Inferior parietal cortex (tissue), 1 donor: Measurements from ENCODE around the gene C22orf39.
A peak's percentile ranks its signal among the peaks of the same experiment; 100 is the strongest.

Experiments
- DNase-seq: peaks from one replicate; pipeline ENCODE4 v3.0.0-alpha.2; 2016; ENCODE audit errors: extremely low spot score

C22orf39 gene

DNA sequence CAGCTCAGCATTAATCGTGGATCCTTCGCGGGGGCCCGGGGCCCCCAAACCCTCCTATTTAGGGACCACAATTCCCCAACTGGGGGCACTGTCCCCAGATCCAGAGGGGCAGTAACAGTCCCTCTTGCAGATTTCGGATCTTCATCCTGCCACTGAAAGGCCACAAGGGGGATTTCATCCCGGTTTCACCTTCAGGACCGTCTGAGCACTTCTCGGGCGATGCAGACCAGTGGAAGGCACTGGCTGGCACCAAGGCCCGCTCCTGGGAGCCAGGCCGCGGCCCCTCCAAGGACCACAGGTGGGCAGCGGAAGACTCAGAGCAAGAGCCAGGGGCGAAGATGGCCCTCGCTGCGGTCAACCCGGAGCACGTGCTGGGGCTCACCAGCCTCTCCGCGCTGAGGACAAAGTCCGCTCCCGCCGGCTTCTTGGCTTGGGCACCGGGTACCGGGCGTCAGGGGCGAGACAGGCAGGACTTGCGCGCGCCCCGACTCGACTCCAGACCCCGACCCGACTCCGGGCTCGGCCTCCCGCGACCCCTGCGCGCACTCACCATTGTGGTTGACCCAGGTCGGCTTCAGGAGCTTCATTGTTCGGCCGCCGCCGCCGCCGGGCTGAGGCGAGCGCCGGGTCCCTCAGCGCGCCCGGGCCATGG is 16.5 kb downstream of the C22orf39 start:
- DNase-seq: no peak

DNA sequence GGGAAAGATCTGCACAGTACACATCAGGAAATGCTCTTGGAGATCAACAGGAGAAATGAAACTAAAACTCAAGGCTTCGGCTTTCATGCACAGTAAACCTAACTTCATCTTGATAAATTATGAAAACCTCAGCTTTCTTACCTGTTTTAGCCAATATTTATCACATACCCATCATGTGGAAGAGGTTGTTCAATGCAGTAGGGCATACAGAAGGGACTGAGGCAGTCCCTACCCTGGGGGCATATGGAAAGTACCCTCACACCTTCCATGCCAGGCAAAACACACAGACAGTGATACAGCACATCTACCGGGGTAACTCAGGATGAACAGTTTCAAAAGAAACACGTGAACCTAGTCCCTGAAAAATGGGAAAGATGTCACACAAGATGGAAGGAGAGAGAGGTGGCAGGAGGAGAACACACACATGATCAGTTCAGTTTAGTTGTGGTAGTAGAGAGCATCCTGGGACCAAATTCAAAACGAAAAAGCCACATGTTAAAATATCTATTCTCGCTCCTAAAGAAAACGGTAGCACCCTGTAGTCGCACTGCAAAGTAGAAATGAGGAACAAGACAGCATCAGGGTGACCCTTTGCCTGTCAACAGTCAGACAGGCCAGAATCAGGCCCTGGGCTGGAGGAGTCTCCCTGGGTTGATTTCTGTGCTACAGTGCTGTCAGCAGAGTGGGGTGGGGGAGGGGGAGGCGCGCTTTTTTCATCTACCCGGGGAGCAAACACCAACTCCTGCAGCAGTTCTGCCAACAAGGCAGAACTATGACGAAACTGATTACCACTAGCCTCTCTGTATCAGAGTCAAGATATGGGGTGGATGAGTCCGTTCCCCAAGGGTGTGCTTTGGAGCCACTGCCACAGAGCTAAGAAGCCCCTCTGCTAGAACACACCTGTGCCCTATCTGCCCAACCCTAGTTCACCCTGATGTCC is 17.3 kb downstream of the C22orf39 start:
- DNase-seq: no peak

DNA sequence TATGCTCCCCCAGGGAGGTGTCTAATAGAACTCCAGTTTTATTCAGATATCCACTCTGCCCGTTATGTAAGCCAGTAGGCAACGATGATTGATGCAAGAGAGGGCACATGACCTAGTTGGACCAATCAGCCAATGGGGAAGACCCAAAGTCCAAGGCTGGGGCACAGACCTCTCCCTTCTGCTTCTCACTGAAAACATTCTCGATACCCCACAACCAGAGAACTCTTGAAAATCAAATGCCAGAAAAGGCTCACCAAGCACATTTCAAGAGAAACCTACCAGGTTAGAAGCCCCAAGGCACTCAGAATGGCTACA is 23.4 kb downstream of the C22orf39 start:
- DNase-seq: no peak

DNA sequence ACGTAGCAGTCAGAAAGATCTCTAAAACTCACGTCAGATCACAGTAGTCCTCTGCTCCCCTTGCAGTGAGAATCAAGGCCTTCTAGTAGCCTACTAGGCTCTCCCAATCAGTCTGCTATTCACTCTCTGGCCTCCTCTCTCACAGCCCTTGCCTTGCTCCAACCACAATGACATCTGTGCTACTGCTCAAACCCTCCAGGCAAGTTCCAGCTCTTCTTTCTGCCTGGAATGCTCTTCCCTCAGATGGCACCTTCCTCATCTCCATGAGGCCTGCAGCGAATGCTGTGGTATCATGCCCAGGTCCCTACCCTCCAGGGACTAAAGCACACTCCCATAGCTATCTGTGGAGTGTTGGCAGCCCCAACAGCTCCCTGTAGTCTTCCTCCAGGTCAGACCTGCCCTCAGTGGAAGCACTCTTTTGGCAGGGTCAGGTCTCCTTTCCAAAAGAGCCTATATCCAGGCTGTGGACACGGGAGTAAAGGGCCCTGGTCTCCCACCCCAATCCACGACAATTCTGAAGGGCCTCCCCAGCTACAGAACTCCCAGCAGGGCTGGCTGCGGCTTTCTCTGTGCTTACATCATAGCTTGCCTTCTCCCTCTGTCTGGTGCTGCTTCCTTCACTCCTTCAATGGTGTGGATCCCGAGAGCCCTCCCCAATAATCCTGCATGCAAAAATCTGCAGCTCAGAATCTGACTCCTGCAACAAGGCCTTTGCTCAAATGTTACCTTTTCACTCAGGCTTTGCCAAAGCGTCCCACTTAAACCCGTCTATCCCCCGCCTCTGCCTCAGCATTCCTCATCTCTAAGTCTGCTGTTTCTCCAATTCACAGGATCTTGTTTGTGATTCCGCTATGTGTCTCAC is 24.8 kb downstream of the C22orf39 start:
- no peak for DNase-seq

DNA sequence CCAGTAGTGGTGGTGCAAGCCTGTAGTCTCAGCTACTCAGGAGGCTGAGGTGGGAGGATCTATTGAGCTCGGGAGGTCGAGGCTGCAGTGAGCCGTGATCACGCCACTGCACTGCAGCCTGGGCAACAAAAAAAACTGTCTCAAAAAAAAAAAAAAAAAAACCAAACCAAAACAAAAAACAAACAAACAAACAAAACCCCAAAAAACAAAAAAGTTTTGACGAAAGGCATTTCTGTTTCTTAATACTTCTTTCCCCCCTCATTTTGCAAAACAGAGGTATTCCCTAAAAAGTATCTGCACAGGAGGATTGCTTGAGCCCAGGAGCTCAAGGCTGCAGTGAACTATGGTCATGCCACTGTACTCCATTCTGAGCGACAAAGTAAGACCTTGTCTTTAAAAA is 27.2 kb downstream of the C22orf39 start:
- DNase-seq: no peak

DNA sequence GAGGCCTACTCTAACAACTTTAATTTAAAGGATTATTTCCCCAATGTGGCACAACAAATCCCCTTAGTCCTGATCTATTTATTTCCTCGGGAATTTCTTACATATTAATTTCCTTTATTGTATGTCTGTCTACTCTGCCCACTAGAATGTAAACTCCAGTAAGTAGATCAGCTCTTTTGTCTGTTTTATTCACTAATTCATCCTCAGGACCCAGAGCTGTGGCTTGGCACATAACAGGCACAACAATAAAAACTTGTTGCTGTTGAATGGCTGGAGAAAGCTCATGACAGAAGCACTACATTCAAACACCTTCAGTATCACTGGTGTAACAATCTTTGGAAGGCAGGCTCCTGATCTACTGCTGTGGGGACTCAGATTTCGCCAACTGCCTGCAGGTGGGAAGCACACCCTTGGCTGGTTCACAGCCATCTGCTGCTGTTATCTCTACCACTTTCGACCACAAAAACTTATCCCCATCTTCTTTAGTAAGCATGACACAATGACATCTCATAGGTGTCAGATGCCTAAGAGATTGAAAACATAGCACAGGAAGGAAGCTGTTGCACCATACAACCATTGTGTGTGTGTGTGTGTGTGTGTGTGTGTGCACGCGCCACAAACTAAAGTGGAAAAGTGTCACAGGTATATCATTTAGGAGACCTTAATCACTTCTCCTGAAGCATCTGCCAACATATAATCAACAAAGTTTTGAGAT is 27.9 kb downstream of the C22orf39 start:
- DNase-seq: peak; percentile 30

DNA sequence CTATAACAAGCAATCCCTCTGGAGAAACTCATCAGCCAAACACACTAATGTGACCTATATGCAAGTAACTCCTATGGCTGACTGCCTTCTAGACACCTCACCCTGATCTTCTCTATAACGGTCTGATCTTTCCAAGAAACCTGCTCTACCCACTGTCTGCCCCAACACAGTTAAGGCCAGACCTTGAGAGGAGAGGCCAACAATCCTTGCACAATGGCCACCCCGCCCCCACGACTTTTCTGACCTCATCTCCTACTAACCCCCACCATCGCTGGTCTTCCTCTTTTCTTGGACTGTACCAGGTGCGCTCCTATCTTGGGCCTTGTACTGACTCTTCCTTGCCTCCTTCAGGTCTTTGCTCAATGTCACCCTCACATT is 28.4 kb downstream of the C22orf39 start:
- peak; percentile 59 for DNase-seq

DNA sequence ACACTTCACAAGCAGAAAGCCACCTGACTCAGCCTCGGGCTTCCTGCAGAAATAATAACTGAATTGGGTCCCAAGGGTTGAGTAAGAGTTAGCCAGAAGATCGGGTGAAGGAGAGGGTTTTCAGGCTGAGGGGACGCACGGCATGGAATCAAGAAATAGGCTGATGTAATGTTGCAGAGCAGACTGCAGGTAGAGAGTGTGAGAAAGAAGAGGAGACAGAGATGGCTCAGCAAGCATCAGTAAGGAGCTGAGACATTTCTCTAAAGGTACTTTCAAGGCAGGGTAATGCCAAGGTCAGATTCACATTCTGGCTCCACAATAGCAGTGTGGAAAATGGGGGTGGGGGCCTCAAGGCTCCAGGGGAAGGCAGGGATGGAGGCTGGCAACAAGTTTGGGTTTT is 34.6 kb downstream of the C22orf39 start:
- DNase-seq: no peak

DNA sequence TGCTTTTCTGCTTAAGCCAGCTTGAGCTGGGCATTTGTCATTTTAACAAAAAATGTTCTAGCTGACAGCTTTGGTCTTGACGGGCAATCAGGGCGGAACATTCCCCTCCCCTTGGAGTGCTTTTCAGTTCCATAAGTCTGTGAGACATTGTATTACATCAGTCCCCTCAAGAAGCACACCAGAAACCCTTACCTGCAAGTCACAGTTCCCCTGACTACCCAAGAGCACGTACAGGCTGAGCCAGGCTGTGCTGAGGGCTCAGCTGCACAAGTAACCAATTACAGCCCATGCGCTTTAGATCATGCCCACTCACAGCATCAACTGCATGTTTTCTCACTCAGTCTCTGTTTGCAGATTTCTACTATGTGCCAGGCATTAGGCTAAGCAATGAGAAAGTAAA is 35.0 kb downstream of the C22orf39 start:
- no peak for DNase-seq

DNA sequence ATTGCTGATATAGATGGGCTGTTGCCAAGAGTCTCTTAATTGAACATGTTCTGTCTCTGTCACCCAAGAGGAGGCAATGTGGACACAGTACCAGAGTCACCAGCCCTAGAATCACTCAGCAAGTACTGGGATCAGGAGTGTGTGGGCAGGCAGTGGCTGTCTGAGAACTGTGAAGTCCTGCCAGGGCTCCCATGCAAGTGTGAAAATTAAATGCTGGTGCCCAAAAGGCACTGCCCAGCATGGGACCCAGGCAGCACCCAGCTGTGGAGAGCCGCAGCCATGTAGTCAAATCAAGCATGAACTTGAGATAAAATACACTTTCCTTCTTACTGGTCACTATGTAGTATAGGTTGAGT is 35.8 kb downstream of the C22orf39 start:
- no peak for DNase-seq

DNA sequence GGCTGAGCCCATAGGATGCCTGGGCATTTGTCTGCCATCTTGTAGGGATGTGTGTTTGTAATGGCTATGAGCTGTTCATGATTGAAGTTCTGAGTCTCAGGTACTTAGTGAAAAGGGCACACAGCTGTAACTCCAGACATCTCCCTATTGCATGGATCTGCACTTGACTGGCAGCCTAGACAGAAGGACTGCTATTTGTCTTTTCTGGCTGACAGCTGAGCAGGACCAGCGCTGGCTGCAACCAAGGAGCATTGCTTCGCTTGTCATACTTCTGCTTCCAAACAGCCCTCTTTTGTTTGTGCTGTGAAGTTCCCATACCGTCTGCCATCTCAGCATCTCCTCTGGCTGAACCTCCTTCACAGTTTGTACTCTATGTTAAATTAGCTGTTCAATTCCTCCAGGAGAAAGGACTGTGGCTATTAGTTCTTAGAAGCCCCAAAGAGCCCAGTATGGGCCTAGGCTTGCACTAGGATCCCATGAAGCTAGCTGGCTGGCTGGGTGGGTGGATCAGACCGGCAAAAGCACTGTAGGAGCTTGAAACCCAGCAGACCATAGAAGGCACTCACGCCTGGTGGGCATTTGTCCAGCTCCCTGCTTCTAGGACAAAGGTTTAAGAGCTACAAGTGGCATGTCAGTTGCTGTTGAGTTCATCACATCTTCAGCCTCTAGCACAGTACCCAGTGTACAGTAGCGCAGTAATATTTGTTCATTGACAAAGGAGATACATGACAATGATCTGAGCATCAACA is 36.4 kb downstream of the C22orf39 start:
- DNase-seq: no peak

DNA sequence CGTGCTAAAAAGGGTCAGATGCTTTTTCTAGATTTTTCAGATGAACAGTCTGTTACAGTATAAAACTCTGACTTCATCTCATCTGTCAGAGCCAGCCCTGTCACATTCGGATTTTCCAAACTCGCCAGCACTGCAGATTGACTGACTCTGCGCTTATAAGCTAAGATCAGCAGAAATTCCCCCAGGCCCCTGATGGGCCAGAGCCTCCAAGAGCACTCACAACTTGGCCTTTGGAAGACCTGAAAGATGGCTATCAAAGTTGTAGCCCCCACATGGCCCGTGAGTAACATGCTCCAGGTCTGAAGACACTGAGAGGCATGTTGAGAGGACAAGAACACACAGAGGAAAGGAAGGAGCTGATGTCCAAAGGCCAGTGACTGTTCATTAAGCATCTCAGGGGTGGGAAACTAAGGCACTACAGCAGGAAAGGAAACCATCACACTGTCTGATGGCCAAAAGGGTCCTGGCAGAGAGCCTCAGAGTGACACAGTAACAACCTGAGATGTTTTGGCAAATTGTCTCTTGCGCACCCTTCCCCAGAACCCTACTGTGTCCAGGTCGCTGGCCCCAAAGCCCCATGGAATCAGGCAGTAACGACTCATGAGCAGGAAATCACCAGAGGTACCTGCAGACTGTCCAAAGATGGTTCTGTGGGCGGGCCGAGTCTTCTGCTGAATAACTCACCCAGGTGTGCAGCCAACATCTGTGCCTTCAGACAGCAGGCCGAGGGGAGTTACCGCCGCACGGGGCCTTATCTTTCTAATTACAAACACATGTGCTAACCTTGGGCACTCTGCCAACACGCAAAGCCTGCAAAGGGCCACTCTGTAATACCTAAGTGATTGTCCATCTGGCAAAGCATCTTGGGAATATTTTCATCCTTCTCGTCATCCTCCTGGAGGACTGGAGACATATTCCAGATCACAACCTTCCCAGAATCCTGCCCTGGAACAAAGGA is 39.6 kb downstream of the C22orf39 start:
- no peak for DNase-seq

DNA sequence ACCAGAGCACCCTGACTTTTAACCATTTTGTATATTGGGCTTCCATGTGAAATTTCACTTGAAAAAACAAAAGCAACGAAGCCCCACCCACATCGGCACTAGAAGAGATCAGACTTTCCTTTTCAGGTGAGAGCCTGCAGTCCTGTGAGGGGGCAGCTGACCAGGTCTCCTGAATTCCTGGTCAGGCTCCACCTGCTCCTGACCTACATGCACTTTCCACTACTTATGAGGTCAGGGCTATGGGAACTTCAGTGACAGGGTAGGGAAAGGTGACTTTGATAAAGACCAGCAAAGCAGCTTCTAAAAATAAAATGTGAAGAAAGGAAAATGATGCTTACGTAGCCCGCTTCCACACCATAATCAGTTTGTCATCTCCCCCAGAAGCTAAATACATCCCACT is 40.7 kb downstream of the C22orf39 start:
- DNase-seq: no peak

DNA sequence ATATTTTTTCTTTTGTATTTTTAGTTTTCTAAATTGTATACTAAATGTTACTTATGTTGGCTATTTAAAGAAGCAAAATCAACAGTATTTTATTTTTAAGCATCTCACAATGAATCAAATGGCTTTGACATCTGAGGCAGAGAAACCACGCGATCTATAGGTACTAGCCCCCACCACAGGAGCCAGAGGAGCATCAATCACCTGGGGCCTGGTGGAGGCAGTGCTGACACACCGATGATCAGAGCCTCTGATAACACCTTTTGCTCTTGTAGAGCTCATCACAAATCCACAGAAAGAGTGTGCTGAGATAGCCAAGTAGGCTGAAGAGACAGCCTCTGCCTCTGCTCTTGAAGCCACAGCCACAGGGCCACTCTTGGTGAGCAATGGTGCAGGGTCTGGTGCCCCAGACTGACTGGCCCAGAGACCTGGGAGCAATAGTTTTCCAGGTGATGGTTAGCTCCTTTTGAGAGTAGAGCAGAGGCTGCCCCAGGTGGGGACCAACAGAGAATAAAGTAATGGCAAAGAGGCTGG is 41.2 kb downstream of the C22orf39 start:
- no peak for DNase-seq

DNA sequence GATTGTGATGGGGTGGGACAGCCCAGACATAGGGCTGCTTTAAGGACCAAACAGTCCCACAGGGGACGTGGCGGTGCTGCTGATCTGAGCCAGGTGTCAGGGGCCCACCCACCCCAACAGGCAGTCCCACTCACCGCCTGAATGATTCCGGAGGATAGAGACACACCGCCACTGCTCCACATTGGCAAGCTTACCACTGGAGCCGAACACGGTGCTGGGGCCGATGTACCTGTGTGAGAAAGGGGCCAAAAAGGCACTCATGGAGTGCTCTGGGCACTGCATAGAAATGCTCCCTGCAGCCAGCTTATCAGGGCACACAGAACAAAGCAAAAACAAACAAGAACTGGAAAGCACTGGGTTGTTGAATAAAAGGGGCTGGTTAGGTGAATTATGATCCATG is 41.9 kb downstream of the C22orf39 start:
- no peak for DNase-seq

DNA sequence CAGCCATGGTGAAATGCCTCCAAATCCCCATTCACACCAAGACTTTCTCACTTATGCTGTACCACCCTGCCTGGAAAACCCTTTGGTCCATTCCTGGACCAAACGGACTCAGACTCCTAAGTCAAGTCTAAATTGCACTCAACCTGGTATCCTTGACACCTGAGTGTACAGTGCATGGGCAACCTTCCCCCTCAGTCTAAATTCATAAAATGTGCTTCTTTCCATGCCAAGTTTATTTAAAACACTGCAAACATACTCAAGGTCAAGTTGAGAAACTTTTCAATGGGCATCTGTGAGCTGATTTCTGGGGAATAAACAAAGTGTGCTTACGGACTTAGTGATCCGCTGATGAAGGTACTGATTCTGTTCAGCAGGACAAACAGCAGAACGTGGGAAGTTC is 42.4 kb downstream of the C22orf39 start:
- no peak for DNase-seq

DNA sequence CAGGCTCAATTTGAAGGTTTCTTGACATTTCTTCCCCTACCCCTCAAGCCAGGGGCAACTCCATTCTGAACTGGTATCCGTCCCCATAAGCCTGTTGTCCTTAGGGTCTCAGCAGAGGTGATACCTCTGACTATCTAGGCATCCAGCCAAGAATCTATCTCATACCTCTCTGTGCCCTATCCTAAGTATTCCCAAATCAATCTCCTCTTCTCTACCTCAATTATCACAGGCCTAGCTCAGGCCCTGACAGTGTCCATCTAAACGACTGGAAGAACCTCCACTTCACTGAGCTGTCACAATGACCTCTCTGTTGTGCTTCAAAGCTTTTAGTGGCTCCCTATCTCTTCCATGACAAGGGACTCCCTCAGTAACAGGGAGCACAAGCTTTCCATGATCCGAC is 42.8 kb downstream of the C22orf39 start:
- DNase-seq: no peak

DNA sequence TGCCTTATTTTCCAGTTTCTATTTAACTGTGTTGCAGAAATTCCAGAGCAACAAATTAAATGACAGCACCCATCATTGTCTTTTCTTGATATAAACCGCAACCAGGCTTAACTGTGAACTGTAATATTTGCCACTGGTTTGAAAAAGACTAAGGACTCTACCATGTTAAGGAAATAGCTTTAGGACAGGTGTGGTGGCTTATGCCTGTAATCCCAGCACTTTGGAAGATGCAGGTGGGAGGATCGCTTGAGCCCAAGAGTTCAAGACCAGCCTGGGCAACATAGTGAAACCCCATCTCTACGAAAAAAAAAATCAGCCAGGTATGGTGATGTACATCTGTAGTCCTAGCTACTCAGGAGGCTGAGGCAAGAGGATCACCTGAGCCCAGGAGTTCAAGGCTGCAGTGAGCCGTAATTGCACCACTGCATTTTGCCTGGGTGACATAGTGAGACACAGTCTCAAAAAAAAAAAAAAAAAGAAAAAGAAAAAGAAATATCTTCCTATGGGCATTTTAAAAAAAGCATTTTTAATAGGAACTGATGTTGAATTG is 44.8 kb downstream of the C22orf39 start:
- no peak for DNase-seq

DNA sequence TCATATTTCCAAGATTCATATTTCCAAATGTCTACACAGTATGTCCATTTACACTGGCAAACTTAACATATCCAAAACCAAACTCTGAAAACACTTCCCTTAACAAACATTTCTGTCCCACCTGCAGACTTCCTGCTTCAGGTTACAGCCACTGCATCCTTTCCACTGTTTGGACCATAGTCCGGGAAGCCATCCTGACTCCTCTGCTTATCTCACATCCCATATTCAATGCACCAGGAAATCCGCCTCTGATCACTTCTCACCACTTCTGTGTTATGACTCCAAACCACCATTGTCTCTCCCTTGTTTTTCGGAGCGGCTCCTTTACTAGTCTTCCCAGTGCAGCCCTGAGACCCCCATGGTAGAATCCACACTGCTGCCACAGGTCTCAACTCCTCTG is 46.0 kb downstream of the C22orf39 start:
- no peak for DNase-seq

DNA sequence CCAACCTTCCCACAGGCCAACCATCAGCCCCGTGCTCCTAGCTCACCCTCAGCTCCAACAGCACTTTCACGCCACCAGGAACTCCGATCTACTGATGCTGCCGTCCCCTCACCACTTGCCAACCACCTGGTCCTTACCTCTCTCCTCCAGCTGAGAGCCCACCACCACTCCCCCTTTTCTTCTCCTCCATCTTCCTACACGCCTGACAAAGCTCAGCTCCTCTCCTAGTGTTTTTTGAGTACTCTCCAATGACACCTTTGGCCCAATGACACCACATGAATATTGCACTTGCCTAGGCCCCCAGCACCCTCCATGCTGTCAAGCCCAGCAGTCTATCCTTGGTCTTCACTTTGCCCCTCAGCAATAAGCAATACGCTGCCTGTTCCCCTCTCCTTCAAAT is 46.6 kb downstream of the C22orf39 start:
- DNase-seq: no peak
